ENCODE measurements around the gene PARL.

Gene PARL

GRCh38 chr3:183816681-183817510 is 67.8 kb downstream of the PARL start:
- H3K27ac ChIP-seq (replicated peaks; ENCODE audit: low read length): no peak overlapping the region
- H2BK5ac ChIP-seq (ENCODE audit: low read length): no peak overlapping the region
- H3K36me3 ChIP-seq (replicated peaks in 1 of 2; ENCODE audit: control insufficient read depth in 2 of 2, insufficient read depth in 2 of 2, low read length in 2 of 2): peaks cover 0 to 48% of the 10 kb centered on the region in 2 donors
- H3K9ac ChIP-seq (ENCODE audit: low read depth, low read length, poor library complexity): no peak overlapping the region
- no peak overlapping the region for H3K14ac ChIP-seq (ENCODE audit: low read length)
- H3K79me1 ChIP-seq (ENCODE audit: low read depth, low read length): no peaks in the 10 kb centered on the region
- H3K18ac ChIP-seq (ENCODE audit: low read length): no peak overlapping the region
- H3K27me3 ChIP-seq (ENCODE audit: control insufficient read depth in 3 of 3, insufficient read depth in 3 of 3, low read depth in 1 of 3, low read length in 3 of 3): no peaks in the 10 kb centered on the region
- no peak overlapping the region for H2AFZ ChIP-seq (ENCODE audit: low read length)
- H3K9me3 ChIP-seq (replicated peaks in 1 of 2; ENCODE audit: control insufficient read depth in 2 of 2, insufficient read depth in 1 of 2, low read depth in 1 of 2, low read length in 2 of 2): peaks cover 0 to 2% of the 10 kb centered on the region in 2 donors
- H4K8ac ChIP-seq (ENCODE audit: low read depth, low read length): no peak overlapping the region
- WGBS, 2 donors (ENCODE audit: extremely low coverage in 2 of 2, insufficient read length in 2 of 2, insufficient replicate concordance in 1 of 2): no CpG with 5 or more reads among the region's 20 CpGs
- no peak overlapping the region for H2BK120ac ChIP-seq (ENCODE audit: low read depth, low read length)
- peaks cover 0 to 1% of the 10 kb centered on the region in 2 donors for H3K4me1 ChIP-seq (ENCODE audit: control insufficient read depth in 2 of 2, insufficient read depth in 1 of 2, low read depth in 1 of 2, low read length in 2 of 2)
- DNase-seq (ENCODE audit: low spot score): no peak
- no peak overlapping the region for H2BK15ac ChIP-seq (ENCODE audit: low read length)
- no peak overlapping the region for H2BK12ac ChIP-seq (ENCODE audit: low read length)
- no peak overlapping the region for H3K4ac ChIP-seq (ENCODE audit: low read length)
- H4K91ac ChIP-seq (ENCODE audit: low read depth, low read length, poor library complexity): no peak overlapping the region
- H3K4me3 ChIP-seq (ENCODE audit: low read length in 2 of 2): peak overlapping the region in 1 of 2 donors; percentile 13
- H3K4me2 ChIP-seq (ENCODE audit: insufficient read depth, low read length, poor library complexity, severe bottlenecking): no peak overlapping the region
- H2AK5ac ChIP-seq (ENCODE audit: low read depth, low read length): no peak overlapping the region
- H3K23ac ChIP-seq (ENCODE audit: low read depth, low read length, poor library complexity): no peak overlapping the region

- WGBS, 2 donors (ENCODE audit: extremely low coverage in 2 of 2, insufficient read length in 2 of 2, insufficient replicate concordance in 1 of 2): no CpG with 5 or more reads among the region's 12 CpGs
- Histone ChIP-seq H3K4me3 (ENCODE audit: low read length in 2 of 2) (no peak overlapping the region), H2AFZ (ENCODE audit: low read length) (no peak overlapping the region), H3K27ac (replicated peaks; ENCODE audit: low read length) (no peak overlapping the region), H3K23ac (ENCODE audit: low read depth, low read length, poor library complexity) (peak overlapping the region; percentile 57), H3K18ac (ENCODE audit: low read length) (no peak overlapping the region), H2BK12ac (ENCODE audit: low read length) (no peak overlapping the region), H3K4me2 (ENCODE audit: insufficient read depth, low read length, poor library complexity, severe bottlenecking) (no peak overlapping the region), H3K9me3 (replicated peaks in 1 of 2; ENCODE audit: control insufficient read depth in 2 of 2, insufficient read depth in 1 of 2, low read depth in 1 of 2, low read length in 2 of 2) (peaks cover 0 to 2% of the 10 kb centered on the region in 2 donors), H3K4me1 (ENCODE audit: control insufficient read depth in 2 of 2, insufficient read depth in 1 of 2, low read depth in 1 of 2, low read length in 2 of 2) (peaks cover 0 to 1% of the 10 kb centered on the region in 2 donors), H3K14ac (ENCODE audit: low read length) (no peak overlapping the region), H2BK5ac (ENCODE audit: low read length) (no peak overlapping the region), H3K27me3 (ENCODE audit: control insufficient read depth in 3 of 3, insufficient read depth in 3 of 3, low read depth in 1 of 3, low read length in 3 of 3) (no peaks in the 10 kb centered on the region), H2BK120ac (ENCODE audit: low read depth, low read length) (no peak overlapping the region), H4K8ac (ENCODE audit: low read depth, low read length) (no peak overlapping the region), H3K36me3 (replicated peaks in 1 of 2; ENCODE audit: control insufficient read depth in 2 of 2, insufficient read depth in 2 of 2, low read length in 2 of 2) (peaks cover 2 to 56% of the 10 kb centered on the region in 2 donors), H2AK5ac (ENCODE audit: low read depth, low read length) (no peak overlapping the region), H4K91ac (ENCODE audit: low read depth, low read length, poor library complexity) (no peak overlapping the region), H2BK15ac (ENCODE audit: low read length) (no peak overlapping the region), H3K4ac (ENCODE audit: low read length) (no peak overlapping the region), H3K79me1 (ENCODE audit: low read depth, low read length) (no peaks in the 10 kb centered on the region), H3K9ac (ENCODE audit: low read depth, low read length, poor library complexity) (no peak overlapping the region)
- no peak for DNase-seq (ENCODE audit: low spot score)
Observed at GRCh38 chr3:183815951-183816475, 68.7 kb downstream of the PARL start.

GRCh38 chr3:183815563-183815940 is 69.1 kb downstream of the PARL start:
- no peak overlapping the region for H3K4ac ChIP-seq (ENCODE audit: low read length)
- H2BK12ac ChIP-seq (ENCODE audit: low read length): no peak overlapping the region
- peaks cover 7 to 61% of the 10 kb centered on the region in 2 donors for H3K36me3 ChIP-seq (replicated peaks in 1 of 2; ENCODE audit: control insufficient read depth in 2 of 2, insufficient read depth in 2 of 2, low read length in 2 of 2)
- H3K14ac ChIP-seq (ENCODE audit: low read length): no peak overlapping the region
- H3K23ac ChIP-seq (ENCODE audit: low read depth, low read length, poor library complexity): peak overlapping the region; percentile 29
- H2AFZ ChIP-seq (ENCODE audit: low read length): no peak overlapping the region
- no peak overlapping the region for H4K8ac ChIP-seq (ENCODE audit: low read depth, low read length)
- peaks cover 0 to 2% of the 10 kb centered on the region in 2 donors for H3K9me3 ChIP-seq (replicated peaks in 1 of 2; ENCODE audit: control insufficient read depth in 2 of 2, insufficient read depth in 1 of 2, low read depth in 1 of 2, low read length in 2 of 2)
- H2BK5ac ChIP-seq (ENCODE audit: low read length): no peak overlapping the region
- H3K4me3 ChIP-seq (ENCODE audit: low read length in 2 of 2): no peak overlapping the region
- H3K79me1 ChIP-seq (ENCODE audit: low read depth, low read length): no peaks in the 10 kb centered on the region
- H3K18ac ChIP-seq (ENCODE audit: low read length): no peak overlapping the region
- no peak overlapping the region for H2BK15ac ChIP-seq (ENCODE audit: low read length)
- no peak overlapping the region for H3K9ac ChIP-seq (ENCODE audit: low read depth, low read length, poor library complexity)
- no peak overlapping the region for H2AK5ac ChIP-seq (ENCODE audit: low read depth, low read length)
- no CpG with 5 or more reads among the region's 9 CpGs for WGBS, 2 donors (ENCODE audit: extremely low coverage in 2 of 2, insufficient read length in 2 of 2, insufficient replicate concordance in 1 of 2)
- no peaks in the 10 kb centered on the region for H3K27me3 ChIP-seq (ENCODE audit: control insufficient read depth in 3 of 3, insufficient read depth in 3 of 3, low read depth in 1 of 3, low read length in 3 of 3)
- no peak overlapping the region for H2BK120ac ChIP-seq (ENCODE audit: low read depth, low read length)
- no peak overlapping the region for H4K91ac ChIP-seq (ENCODE audit: low read depth, low read length, poor library complexity)
- peaks cover 0 to 1% of the 10 kb centered on the region in 2 donors for H3K4me1 ChIP-seq (ENCODE audit: control insufficient read depth in 2 of 2, insufficient read depth in 1 of 2, low read depth in 1 of 2, low read length in 2 of 2)
- no peak for DNase-seq (ENCODE audit: low spot score)
- no peak overlapping the region for H3K27ac ChIP-seq (replicated peaks; ENCODE audit: low read length)
- H3K4me2 ChIP-seq (ENCODE audit: insufficient read depth, low read length, poor library complexity, severe bottlenecking): no peak overlapping the region

GRCh38 chr3:183814240-183814639 is 70.4 kb downstream of the PARL start:
- no peak overlapping the region for H2BK5ac ChIP-seq (ENCODE audit: low read length)
- no peak overlapping the region for H3K14ac ChIP-seq (ENCODE audit: low read length)
- no peak overlapping the region for H2BK120ac ChIP-seq (ENCODE audit: low read depth, low read length)
- DNase-seq (ENCODE audit: low spot score): no peak
- no peak overlapping the region for H3K23ac ChIP-seq (ENCODE audit: low read depth, low read length, poor library complexity)
- H3K36me3 ChIP-seq (replicated peaks in 1 of 2; ENCODE audit: control insufficient read depth in 2 of 2, insufficient read depth in 2 of 2, low read length in 2 of 2): peaks cover 14 to 74% of the 10 kb centered on the region in 2 donors
- no peak overlapping the region for H2AK5ac ChIP-seq (ENCODE audit: low read depth, low read length)
- no peak overlapping the region for H4K8ac ChIP-seq (ENCODE audit: low read depth, low read length)
- no peak overlapping the region for H3K18ac ChIP-seq (ENCODE audit: low read length)
- H3K9ac ChIP-seq (ENCODE audit: low read depth, low read length, poor library complexity): no peak overlapping the region
- H2BK12ac ChIP-seq (ENCODE audit: low read length): no peak overlapping the region
- no peaks in the 10 kb centered on the region for H3K4me1 ChIP-seq (ENCODE audit: control insufficient read depth in 2 of 2, insufficient read depth in 1 of 2, low read depth in 1 of 2, low read length in 2 of 2)
- H3K27me3 ChIP-seq (ENCODE audit: control insufficient read depth in 3 of 3, insufficient read depth in 3 of 3, low read depth in 1 of 3, low read length in 3 of 3): no peaks in the 10 kb centered on the region
- H3K4ac ChIP-seq (ENCODE audit: low read length): no peak overlapping the region
- H2AFZ ChIP-seq (ENCODE audit: low read length): no peak overlapping the region
- H3K4me3 ChIP-seq (ENCODE audit: low read length in 2 of 2): no peak overlapping the region
- no CpG with 5 or more reads among the region's 1 CpG for WGBS, 2 donors (ENCODE audit: extremely low coverage in 2 of 2, insufficient read length in 2 of 2, insufficient replicate concordance in 1 of 2)
- no peaks in the 10 kb centered on the region for H3K79me1 ChIP-seq (ENCODE audit: low read depth, low read length)
- H3K27ac ChIP-seq (replicated peaks; ENCODE audit: low read length): no peak overlapping the region
- H4K91ac ChIP-seq (ENCODE audit: low read depth, low read length, poor library complexity): no peak overlapping the region
- H3K4me2 ChIP-seq (ENCODE audit: insufficient read depth, low read length, poor library complexity, severe bottlenecking): no peak overlapping the region
- peaks cover 0 to 2% of the 10 kb centered on the region in 2 donors for H3K9me3 ChIP-seq (replicated peaks in 1 of 2; ENCODE audit: control insufficient read depth in 2 of 2, insufficient read depth in 1 of 2, low read depth in 1 of 2, low read length in 2 of 2)
- no peak overlapping the region for H2BK15ac ChIP-seq (ENCODE audit: low read length)
